HG02885 (cell line): ENCODE data around the gene CYBC1.

ENCODE experiments used
- ATAC-seq: cut with Tn5 transposase; IDR thresholded peaks from one replicate; pipeline ENCODE4 v1.9.1; 2021; ENCODE audit warnings: mild to moderate bottlenecking; ENCODE audit not compliant: unreplicated experiment, poor library complexity

CYBC1 gene

DNA sequence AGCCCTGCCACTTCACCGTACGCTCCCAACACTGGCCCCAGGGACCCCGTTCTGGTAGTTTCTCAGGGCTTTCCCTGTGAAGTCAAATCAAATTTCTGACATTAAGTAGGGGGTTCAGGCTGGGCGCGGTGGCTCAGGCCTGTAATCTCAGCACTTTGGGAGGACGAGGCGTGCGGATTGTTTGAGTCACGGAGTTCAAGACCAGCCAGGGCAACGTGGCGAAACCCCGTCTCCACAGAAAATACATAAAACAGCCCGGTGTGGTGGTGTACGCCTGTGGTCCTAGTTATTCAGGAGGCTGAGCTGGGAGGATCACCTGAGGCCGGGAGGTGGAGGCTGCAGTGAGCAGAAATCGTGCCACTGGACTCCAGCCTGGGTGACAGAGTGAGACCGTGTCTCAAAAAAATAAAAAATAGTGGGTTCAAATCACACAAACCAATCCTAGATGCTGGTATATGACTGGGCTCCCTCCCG, 632 bp downstream of the CYBC1 start:
- no peak for ATAC-seq

DNA sequence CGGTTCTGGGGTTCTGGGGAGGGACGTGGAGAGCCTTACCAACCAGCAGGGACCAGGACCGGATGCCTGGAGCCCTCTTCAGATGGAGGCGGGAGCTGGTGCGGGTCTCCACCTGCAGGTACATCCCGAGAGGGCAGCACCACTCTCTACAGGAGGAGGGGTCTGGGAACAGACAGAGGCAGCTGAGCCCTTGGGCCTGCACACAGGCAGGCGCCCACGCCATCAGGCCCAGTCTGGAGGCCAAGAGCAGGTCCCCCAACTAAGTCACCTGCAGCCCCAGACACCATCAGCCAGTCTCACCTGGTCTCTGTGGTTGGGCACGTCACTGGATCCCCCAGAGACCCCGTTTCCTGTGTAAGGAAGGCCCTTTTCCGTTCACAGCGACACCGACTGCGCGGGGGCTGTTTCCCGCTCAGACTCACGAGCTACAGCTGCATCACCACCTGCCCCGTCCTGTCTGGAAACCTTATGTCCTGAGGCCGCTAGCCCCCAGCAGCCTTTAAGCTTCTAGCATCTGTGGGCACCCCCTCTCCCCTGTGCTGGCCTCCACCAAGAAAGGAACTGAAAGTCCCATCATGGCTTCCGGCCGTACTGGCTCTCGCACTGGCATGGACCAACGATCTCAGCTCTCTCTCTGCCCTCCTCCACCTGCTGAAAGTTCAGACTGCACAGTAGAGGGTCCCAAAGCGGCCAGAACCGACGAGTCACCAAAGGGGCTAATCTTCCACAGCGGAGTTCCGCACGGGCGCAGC, 1.2 kb downstream of the CYBC1 start:
- ATAC-seq = peak; percentile 41

DNA sequence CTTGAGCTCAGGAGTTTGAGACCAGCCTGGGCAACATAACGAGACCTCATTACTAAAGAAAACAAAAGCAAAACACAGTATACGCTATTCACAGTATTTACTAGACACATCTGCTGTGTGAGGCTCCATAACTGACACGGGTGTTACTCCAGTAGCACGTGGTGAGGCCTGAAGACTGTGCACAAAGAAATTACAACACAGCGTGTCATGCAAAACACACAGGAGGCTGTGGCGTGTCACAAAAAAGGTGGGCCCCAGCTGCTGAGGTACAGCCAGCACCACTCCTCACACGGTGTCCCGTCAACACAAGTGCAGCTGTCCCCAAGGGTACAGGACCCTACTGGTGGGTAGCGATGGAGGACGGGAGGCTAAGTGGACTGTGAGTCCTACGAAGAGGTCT, 2.7 kb downstream of the CYBC1 start:
- ATAC-seq = no peak

DNA sequence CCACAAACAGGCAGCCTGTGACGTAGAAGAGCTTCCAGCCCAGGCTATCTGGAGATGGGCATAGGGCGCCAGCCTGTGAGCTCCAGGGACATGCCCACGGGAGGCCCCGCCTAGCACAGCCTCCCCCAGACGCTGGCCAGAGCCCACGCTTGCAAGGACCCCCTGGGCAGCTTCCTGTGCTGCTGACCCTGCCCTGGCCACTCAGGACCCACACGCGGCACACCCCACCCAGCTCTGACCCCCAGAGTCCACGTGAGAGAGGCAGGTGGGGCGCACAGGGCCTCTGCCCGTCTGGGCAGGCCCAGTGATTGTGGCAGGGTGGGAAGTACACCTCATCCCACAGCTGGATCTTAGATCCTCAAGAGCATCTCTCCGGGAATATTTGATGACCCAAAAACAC, 3.9 kb downstream of the CYBC1 start:
- ATAC-seq = no peak

DNA sequence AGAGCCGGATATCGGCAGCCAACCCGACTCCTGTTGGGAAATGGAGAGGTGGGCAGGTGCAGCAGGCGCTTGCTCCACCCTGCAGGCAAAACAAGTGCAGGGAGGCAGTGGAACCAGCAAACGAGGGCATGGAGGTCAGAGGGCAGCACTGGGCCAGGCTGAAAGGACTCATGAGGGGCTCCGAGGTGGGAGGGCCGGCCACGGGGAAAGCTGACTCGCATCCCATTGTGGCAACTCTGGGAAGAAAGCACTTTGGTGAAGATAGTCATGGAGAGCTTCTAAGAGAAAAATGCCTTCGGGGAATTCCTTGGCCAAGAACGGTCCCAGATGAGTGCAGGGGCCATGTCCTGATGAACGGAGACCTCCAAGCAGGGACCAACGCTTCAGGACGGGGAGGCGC, 4.4 kb downstream of the CYBC1 start:
- no peak for ATAC-seq

DNA sequence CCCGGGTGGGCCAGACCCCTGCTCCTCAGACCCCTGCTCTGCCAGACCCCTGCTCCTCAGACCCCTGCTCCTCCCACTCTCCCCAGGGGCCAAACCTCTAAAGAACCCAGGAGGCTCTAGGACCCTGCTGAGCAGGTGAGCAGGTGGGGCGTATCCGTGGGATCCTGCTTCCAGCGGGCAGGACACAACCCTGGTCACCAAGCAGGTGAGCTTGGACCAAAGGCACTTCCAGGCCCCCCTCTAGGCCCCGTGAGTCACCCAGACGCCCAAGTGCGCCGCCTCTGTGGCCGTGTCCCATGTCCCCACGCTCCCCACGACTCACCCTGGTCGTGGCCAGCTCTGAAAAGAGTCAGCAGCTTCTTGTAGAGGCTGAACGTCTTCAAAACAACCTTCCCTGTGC, 5.0 kb downstream of the CYBC1 start:
- no peak for ATAC-seq

DNA sequence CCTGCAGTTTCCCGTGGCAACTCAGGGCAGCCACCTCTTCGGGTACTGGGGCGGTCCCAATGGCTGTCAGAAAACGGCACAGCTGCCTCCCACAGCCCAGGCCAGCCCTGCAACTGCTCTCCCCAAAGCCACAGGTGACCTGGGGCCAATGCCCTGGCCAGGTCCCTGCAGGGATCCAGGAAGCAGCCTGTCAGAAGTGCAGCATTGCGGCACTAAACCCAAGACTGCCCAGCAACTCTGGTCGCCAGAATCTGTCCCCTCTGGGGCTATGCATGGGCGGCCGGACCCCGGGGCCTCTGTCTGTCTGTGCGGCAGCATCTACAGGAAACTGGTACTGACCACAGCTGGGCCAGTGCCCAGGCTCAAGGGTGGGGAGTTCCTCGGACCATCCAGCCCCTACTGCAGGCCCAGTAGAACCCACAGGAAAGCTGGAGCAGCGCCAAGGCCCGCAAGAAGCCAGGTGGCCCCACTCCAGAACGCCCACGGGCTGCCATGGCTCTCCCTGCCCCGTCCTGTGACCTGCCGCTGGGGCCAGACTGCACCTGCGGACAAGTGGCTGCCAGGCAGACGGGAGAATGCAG, 5.5 kb downstream of the CYBC1 start:
- ATAC-seq = no peak

DNA sequence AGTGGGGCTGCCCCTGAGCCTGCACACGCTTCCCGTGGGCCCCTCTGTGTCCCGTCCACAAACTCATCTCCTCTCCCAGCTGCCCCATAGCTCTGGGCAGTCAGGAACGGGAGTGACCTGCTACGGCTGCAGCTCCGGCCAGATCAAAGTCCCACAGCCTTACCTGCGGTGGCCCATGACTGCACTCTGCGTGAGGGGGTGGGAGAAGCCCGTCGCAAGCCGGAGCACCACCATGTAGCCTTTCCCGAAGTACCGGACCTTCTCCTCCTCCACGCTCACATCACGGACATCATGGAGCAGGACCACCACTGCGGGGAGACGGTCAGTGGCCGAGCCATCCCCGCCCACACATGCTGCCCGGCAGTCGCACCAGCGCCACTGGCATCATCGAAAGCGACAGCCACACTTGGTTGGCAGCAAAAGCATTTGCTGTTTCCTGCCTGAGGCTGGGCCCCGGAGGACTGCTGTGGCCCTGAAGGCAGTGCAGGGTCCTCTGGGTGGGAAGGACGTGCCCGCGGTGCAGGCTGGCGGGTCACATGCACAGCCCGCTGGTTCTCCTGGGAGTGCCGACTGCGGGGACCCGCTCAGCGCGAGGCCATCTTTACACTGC, 6.2 kb downstream of the CYBC1 start:
- no peak for ATAC-seq

DNA sequence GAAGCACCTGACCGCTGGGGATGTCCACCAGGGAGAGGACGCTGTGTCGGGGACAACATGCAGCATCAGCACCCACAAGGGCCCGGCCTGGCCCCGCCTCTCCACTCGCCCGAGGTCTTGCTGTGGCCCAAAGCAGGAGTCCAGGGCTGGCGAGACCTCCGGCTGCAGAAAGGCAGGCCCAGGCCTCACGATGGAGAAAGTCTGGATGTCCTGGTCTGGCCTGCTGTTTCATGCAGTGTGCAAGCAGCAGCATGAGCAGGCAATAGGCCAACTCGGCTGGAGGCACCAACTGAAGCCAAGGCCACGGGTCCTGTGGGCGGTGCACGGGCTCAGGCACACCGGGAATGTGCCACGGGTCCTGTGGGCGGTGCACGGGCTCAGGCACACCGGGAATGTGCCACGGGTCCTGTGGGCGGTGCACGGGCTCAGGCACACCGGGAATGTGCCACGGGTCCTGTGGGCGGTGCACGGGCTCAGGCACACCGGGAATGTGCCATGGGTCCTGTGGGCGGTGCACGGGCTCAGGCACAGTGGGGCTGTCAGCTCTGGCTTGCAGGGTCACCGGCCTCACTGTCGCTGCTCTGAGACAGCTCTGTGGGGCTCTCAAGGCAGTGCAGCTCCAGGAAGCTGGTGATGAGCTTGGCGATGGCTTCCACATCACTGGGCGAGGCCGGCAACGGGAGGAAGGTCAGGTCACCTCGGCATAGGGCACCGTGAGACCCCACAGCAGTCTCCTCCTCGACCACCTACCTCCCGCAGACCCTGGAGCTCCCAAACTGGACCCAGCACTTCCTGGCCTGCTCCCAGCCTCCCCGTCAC, 6.9 kb downstream of the CYBC1 start:
- ATAC-seq = no peak

DNA sequence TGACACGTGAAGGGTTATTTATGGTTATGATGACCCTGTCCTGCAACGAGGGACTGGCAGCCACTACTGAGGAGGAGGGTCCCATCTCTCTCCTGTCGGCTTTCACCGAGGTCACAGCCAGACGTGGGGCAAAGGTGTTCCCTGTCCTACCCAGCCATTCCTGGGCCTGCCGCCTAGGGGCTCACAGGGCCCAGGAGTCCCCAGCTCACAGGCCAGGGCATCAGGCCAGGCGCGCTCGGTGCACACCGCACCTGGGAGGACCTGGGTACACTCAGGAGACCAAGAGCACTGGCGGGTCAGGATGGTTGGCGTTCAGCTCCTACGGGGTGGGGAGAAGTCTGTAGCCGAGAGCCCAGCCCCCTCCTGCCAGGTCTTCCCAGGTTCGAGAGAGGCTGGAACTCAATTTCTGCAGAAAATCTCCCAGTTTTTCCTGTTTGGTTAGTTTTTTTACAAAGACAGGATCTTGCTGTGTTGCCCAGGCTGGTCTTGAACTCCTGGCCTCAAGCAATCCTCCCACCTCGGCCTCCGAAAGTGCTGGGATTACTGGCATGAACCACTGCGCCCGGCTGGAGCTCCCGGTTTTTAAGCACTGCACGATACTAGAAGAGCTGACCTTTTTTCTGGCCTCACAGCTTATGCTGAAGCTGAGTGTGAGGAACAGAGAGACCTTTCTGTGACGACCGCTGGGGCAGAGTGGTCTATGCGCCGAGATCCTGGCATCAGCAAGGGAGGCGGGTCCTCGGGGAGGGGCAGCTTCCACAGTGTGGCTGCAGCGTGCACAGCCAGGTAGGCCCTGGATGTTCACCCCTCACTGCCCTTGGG, 7.7 kb downstream of the CYBC1 start:
- ATAC-seq = no peak

DNA sequence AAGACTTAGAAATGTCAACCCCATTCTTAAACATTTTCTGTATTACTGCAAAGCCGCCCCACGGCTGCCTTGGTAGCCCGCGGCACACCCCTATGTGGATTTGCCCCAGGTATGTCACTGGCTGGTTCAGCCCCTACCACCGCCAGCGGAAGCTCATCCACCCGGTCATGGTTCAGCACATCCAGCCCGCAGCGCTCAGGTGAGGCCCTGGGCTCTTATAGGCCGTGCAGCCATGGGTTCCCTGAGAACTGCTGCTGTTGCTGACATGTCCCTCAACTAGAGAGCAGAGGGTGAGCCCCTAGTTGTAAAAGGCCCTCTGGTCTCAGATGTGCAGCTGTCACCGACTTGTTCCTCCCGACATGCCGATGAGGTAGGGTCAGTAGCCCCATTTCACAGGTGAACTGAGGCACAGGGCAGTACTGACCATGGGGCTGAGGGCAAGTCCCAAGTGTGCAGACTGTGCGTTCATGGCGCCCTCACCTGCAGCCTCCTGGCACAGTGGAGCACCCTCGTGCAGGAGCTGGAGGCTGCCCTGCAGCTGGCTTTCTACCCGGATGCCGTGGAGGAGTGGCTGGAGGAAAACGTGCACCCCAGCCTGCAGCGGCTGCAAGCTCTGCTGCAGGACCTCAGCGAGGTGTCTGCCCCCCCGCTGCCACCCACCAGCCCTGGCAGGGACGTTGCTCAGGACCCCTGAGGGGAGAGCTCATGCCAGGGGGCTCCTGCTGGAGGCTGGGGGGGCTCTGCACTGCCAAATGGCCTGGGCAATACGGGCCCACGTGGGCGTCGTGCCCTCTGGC, 8.7 kb downstream of the CYBC1 start:
- no peak for ATAC-seq

DNA sequence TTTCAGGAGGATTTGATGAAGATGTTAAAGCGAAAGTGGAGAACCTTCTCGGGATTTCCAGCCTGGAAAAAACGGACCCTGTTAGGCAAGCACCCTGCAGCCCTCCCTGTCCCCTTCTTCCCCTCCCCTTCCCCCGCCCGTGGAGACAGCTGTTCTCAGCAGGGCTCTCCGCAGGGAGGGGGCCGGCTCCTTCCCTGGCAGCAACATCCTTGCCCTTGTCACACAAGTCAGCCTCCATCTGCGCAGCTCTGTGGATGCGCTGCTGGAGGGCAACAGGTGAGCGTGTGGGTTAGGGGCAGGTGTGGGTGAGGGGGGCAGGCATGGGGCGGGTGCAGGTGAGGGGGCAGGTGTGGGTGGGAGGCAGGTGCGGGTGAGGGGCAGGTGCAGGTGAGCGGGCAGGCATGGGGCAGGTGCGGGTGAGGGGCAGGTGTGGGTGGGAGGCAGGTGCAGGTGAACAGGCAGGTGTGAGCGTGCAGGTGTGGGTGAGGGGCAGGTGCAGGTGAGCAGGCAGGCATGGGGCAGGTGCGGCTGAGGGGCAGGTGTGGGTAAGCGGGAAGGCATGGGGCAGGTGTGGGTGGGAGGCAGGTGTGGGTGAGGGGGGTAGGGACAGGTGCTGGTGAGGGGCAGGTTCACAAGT, 9.4 kb downstream of the CYBC1 start:
- ATAC-seq = no peak

DNA sequence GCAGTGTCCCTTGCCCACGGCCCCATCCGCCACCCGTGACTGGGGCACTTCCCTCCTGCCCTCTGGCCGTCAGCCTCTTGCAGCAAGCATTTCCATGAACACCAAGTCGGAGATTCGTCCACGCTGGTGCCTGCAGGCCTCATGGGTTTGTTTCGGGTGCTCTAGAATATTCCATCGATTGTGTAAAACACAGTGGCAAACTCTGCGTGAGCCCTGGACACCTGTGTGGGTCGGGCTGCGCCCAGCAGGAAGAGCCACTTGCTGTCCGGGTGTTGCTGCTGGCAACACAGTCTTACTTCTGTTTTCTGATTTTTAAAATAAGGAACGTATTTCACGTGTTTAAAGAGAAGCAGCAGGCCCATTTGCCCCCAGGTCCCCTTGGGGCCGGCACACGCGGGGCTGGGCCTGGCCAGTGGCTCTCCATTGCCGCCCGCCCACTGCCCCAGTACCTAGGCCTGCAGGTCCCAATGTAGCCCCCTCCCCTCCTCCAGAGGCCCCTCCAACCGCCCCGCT, 10.0 kb downstream of the CYBC1 start:
- no peak for ATAC-seq

DNA sequence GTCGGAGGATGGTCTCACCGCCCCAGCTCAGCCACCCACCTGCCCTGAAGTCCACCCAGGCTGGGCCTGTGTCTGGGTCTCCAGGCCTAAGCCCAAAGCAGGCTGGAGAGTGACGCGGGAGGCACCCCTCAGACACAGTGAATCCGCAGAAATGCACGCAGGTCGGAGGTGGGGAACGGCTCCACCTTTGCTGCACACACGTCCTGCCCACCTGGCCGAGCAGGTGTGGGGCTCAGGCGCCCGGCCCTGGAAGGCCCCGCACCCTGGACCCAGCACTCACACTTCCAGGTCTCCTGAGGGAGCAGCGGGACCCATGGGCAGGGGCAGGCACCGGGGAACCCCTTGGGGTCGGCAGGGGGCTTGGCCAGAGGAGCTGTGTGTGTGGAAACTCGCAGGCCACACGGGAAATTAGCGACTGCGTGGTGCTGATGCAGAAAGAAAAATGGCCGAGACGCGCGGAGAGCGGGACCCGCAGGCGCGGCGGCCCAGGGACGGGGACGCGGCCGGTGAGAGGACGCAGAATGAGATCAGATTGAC, 10.7 kb downstream of the CYBC1 start:
- no peak for ATAC-seq

DNA sequence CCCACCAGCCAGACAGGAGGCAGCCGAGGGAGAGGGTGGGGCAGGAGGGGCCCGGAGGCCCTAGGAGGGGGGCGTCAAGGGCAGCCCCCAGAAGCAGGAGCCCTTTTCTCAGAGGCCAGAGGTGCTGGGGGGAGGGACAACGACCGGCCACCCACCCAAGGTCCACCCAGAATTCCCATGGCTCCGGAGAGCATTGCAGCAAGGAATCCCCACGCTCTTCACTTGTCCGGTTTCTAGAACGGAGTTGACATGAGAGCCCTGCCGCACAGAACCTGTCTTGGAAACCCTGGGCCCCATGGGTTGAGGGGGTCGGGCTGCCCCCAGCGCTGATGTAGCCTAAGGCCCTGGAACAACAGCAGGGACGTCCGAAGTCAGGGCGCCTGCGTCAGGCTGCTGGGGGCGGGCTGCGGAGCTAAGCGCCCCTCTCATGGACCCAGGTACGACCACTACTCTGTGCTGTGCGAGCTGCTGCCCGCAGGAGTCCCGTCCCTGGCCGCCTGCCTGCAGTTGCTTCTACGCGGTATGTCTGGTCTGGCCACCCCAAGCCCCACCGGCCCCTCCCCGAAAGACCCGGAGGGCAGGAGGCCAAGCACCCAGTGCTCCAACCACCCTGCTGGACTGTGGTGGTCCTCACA, 11.2 kb downstream of the CYBC1 start:
- ATAC-seq = no peak

DNA sequence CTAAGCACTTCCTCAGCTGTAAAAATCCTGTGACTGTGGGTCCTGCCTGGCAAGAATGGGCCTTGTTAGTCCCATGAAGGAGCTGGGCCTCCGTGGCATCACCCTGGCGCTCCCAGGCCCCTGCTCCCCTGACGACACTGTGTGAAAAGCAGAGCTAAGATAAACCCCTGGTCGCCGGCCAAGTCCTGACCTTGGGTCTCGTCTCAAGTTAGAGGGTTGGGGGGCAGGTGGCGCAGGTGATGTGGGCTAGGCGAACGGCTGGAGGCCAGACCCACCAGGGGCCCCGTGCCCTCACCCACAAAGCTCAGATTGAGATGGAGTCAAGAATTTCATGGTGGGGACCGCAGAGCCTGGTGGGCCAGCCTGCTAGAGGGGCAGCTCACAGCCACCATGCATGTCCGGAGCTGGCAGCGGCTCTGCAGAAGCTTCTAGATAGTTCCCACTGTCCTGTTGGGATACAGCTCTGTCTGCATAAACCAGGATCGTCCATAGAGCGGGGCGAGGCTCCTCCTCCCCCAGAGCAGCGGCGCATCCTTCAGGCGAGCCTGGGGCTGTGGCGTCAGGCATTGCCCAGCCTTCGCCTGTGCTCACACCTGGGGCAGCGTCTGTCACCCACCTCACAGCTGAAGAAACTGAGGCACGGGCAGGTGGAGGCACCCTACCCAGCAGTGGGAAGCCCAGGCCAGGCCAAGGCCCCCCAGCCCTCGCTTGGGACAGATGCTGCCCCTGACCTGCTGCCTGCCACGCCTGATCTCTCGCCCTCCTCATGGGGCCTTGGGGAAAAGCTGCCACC, 12.0 kb downstream of the CYBC1 start:
- ATAC-seq = no peak

DNA sequence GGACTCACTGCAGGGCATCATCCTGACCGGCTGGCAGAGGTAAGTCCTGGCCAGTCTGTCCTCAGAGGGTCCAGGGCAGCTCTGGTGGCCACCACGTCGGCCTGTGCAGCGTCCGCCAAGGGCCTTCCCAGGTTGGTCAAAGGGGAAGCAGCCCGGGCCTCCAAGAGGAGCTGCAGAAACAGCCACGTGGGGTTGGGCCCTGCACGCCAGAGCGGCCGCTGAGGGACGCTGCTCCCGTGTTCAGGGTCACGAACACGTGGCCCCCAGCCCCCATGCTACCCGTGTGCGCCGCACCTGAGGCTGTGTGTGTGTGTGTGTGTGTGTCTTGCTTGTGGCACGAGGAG, 13.3 kb downstream of the CYBC1 start:
- ATAC-seq = no peak
